PC-3 (cell line): ENCODE measurements around the gene USP40. TPM values are rescaled to one million over a fixed set of nuclear protein-coding genes. Genes with fewer than 3 reads are reported as not detected.
"Not testable (repeated sequence)": the region's sequence is repeated elsewhere in the genome, so short reads cannot be mapped to it uniquely, and the experiment has no call there.

Experiments used
- ATAC-seq: fragments of 200-7000 bp; cut with Tn5 transposase; 2 replicates; pipeline ENCODE4 v1.9.1; 2020; ENCODE audit warnings: mild to moderate bottlenecking, moderate library complexity
- BruUV-seq: library from RNA; stranded (reverse); fragments of 400-500 nt; replicated peaks from 2 replicates; lab custom pipeline; 2021; lab: Mats Ljungman, UMichigan
- CTCF ChIA-PET: fragments of 300-600 bp; sonication (Branson Sonifier 250); formaldehyde crosslinking; loops from one replicate; lab custom pipeline; 2022; ENCODE audit warnings: antibody characterized with exemption; lab: Charles Lee
- POLR2A ChIA-PET: fragments of 300-600 bp; sonication (Branson Sonifier 250); formaldehyde crosslinking; loops from one replicate; lab custom pipeline; 2022; ENCODE audit warnings: antibody characterized with exemption; ENCODE audit not compliant: unreplicated experiment; lab: Charles Lee
- DNase-seq: peaks from one replicate; pipeline ENCODE4 v3.0.0-alpha.2; 2015
- H2AFZ ChIP-seq: fragments of 300-600 bp; sonication (generic); 2 replicates; pipeline ENCODE4 v1.6.0; 2016; ENCODE audit warnings: antibody characterized with exemption, low read length
- H3F3A ChIP-seq: fragments of 300-600 bp; sonication (generic); one replicate; pipeline ENCODE4 v1.6.0; 2017; ENCODE audit warnings: antibody characterized with exemption, low read length, control low read depth, mild to moderate bottlenecking; ENCODE audit not compliant: unreplicated experiment
- H3K27ac ChIP-seq: fragments of 300-600 bp; sonication (generic); 2 replicates; pipeline ENCODE4 v1.5.1; 2016; ENCODE audit warnings: mild to moderate bottlenecking, low read length
- H3K27me3 ChIP-seq: fragments of 300-600 bp; sonication (generic); 2 replicates; pipeline ENCODE4 v1.6.1; 2016; ENCODE audit warnings: low read length, mixed read lengths
- H3K36me3 ChIP-seq: fragments of 300-600 bp; sonication (generic); 2 replicates; pipeline ENCODE4 v1.6.1; 2016; ENCODE audit warnings: low read depth, mixed run types, low read length, mixed read lengths
- H3K4me1 ChIP-seq: fragments of 300-600 bp; sonication (generic); 2 replicates; pipeline ENCODE4 v1.5.1; 2016; ENCODE audit warnings: low read length; ENCODE audit not compliant: insufficient read depth
- H3K4me2 ChIP-seq: fragments of 300-600 bp; sonication (generic); 2 replicates; pipeline ENCODE4 v1.6.0; 2016; ENCODE audit warnings: low read length
- H3K4me3 ChIP-seq: fragments of 300-600 bp; sonication (generic); 2 replicates; pipeline ENCODE4 v1.5.1; 2016; ENCODE audit warnings: mild to moderate bottlenecking, low read length, mixed read lengths
- H3K79me2 ChIP-seq: fragments of 300-600 bp; sonication (generic); 2 replicates; pipeline ENCODE4 v1.6.1; 2017; ENCODE audit warnings: low read length, mixed read lengths
- H3K9ac ChIP-seq: fragments of 300-600 bp; sonication (generic); 2 replicates; pipeline ENCODE4 v1.6.0; 2016; ENCODE audit warnings: mild to moderate bottlenecking, low read length
- H3K9me2 ChIP-seq: fragments of 300-600 bp; sonication (generic); replicated peaks from 2 replicates; pipeline ENCODE4 v1.6.1; 2016; ENCODE audit warnings: mixed run types, low read length, mixed read lengths
- H3K9me3 ChIP-seq: fragments of 300-600 bp; sonication (generic); 2 replicates; pipeline ENCODE4 v1.6.1; 2016; ENCODE audit warnings: low read length, mixed read lengths
- H4K20me1 ChIP-seq: fragments of 300-600 bp; sonication (generic); 2 replicates; pipeline ENCODE4 v1.6.1; 2016; ENCODE audit warnings: low read length, mixed read lengths
- CTCF ChIP-seq: fragments of 300-600 bp; sonication (generic); conservative IDR thresholded peaks from 2 replicates; pipeline ENCODE4 v1.5.1; 2017; ENCODE audit warnings: antibody characterized with exemption, low read depth, mild to moderate bottlenecking, low read length
- EZH2 ChIP-seq: fragments of 300-600 bp; sonication (generic); IDR thresholded peaks from one replicate; pipeline ENCODE4 v1.6.1; 2017; ENCODE audit warnings: antibody characterized with exemption, mild to moderate bottlenecking, low read length; ENCODE audit not compliant: unreplicated experiment
- EZH2phosphoT487 ChIP-seq: fragments of 300-600 bp; sonication (generic); IDR thresholded peaks from 2 replicates; pipeline ENCODE4 v1.6.1; 2018; ENCODE audit warnings: mild to moderate bottlenecking, antibody characterized with exemption, low read length, borderline replicate concordance
- intact Hi-C: fragments of 100-400 bp; cut with micrococcal nuclease; formaldehyde crosslinking; loops from 2 replicates; pipeline ENCODE4 v1.9.0; 2023
- total RNA-seq: library from RNA; depleted of rRNA; stranded (reverse); fragments of >200 nt; gene quantifications from 2 replicates; pipeline ENCODE4 v1.2.3, GENCODE V29; 2014

USP40 gene
- total RNA-seq, 1 experiment from 2014 or later, result 32.1 TPM

GRCh38 chr2:233597522-233597921 lies 30.9 kb upstream of the USP40 start:
- TF ChIP-seq EZH2phosphoT487 (no peak), CTCF (no peak), EZH2 (no peak)
- no peaks in the 10 kb centered on the region for H3K36me3 ChIP-seq
- CTCF ChIA-PET, result no interaction called here
- no peaks in the 10 kb centered on the region for H3K4me1 ChIP-seq
- no peak for DNase-seq
- H3K27ac ChIP-seq, result no peak overlapping the region
- intact Hi-C loops, result no loop called here
- H3K9me3 ChIP-seq, result 0 out of 2 replicates have a peak, but pooled peaks cover under 1% of the 10 kb centered on the region
- no peaks in the 10 kb centered on the region for H4K20me1 ChIP-seq
- H2AFZ ChIP-seq, result no peak overlapping the region
- no peak overlapping the region for H3K9ac ChIP-seq
- no peak for ATAC-seq
- H3K27me3 ChIP-seq, result no peaks in the 10 kb centered on the region
- BruUV-seq, result no TSS peak
- H3F3A ChIP-seq, result no peaks in the 10 kb centered on the region
- H3K79me2 ChIP-seq, result no peaks in the 10 kb centered on the region
- H3K4me3 ChIP-seq, result no peak overlapping the region
- POLR2A ChIA-PET, result no interaction called here
- H3K4me2 ChIP-seq, result no peak overlapping the region
- H3K9me2 ChIP-seq, result no peaks in the 10 kb centered on the region

GRCh38 chr2:233593201-233593600 lies 26.6 kb upstream of the USP40 start:
- ATAC-seq (no peak), DNase-seq (no peak)
- no peaks in the 10 kb centered on the region for H3F3A ChIP-seq
- H3K27ac ChIP-seq, result no peak overlapping the region
- no peaks in the 10 kb centered on the region for H3K9me2 ChIP-seq
- H3K4me2 ChIP-seq, result no peak overlapping the region
- H3K36me3 ChIP-seq, result no peaks in the 10 kb centered on the region
- H3K27me3 ChIP-seq, result no peaks in the 10 kb centered on the region
- ChIA-PET POLR2A (no interaction called here), CTCF (no interaction called here)
- intact Hi-C loops, result no loop called here
- no peaks in the 10 kb centered on the region for H3K9me3 ChIP-seq
- no peaks in the 10 kb centered on the region for H3K4me1 ChIP-seq
- H3K9ac ChIP-seq, result no peak overlapping the region
- H2AFZ ChIP-seq, result no peak overlapping the region
- TF ChIP-seq EZH2 (no peak), EZH2phosphoT487 (no peak), CTCF (no peak)
- BruUV-seq, result no TSS peak
- no peak overlapping the region for H3K4me3 ChIP-seq
- H3K79me2 ChIP-seq, result no peaks in the 10 kb centered on the region
- no peaks in the 10 kb centered on the region for H4K20me1 ChIP-seq

DNA sequence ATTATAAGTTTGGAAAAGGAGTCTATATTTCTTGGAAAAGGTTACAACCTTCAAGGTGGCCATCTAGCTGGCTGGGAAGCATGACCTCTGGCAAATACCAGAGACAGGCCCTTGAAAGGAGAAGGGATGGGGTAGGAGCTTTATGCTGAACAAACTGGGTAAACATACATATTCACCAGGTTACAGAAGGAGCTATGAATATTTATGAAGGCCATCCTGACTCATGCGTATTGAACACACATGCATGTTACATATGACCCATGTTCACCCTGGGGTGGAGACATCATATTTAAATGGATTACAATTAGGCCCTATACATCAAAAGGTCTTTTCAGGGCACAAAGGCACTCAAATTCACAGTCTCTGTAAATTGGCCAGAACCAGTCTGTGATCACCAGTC lies 26.1 kb upstream of the USP40 start:
- ATAC-seq, POLR2A ChIA-PET, BruUV-seq: not testable (repeated sequence)

More for the DNA sequence above, 26.1 kb upstream of the USP40 start:
- intact Hi-C loops, H3K4me3 ChIP-seq, H2AFZ ChIP-seq, H3K79me2 ChIP-seq, H3K4me1 ChIP-seq, H3K36me3 ChIP-seq, H3K9me2 ChIP-seq, H3K9me3 ChIP-seq, H3K4me2 ChIP-seq, H3F3A ChIP-seq, DNase-seq, H3K27ac ChIP-seq, H4K20me1 ChIP-seq, H3K9ac ChIP-seq, CTCF ChIA-PET, H3K27me3 ChIP-seq: not testable (repeated sequence)
